Thyroid gland (tissue), 4 donors: ENCODE results near the gene HMCN2. TPM values are rescaled to one million over a fixed set of nuclear protein-coding genes. Genes with fewer than 3 reads are reported as not detected.

Experiments
- DNase-seq, 2 donors: peaks; one replicate each; pipeline ENCODE4 v3.0.0-alpha.2; 2019
- H3K27ac ChIP-seq, 3 donors: fragments of 200-600 bp; sonication (generic); 1 replicate in 2 of 3; 2 replicates in 1 of 3; pipeline ENCODE4 v1.5.1; 2016 to 2019; ENCODE audit warnings: mild to moderate bottlenecking in 1 of 3, moderate library complexity in 1 of 3
- H3K27me3 ChIP-seq: fragments of 200-600 bp; sonication (generic); one replicate; pipeline ENCODE4 v1.5.1; 2019
- H3K36me3 ChIP-seq, 2 donors: fragments of 200-600 bp; sonication (generic); one replicate each; pipeline ENCODE4 v1.5.1; 2016 to 2019
- H3K4me1 ChIP-seq, 2 donors: fragments of 200-600 bp; sonication (generic); one replicate each; pipeline ENCODE4 v1.5.1; 2017 to 2019
- H3K4me3 ChIP-seq, 3 donors: fragments of 200-600 bp; sonication (generic); replicated peaks in 1 of 3; 1 replicate in 2 of 3; 2 replicates in 1 of 3; pipeline ENCODE4 v1.5.1; 2016; ENCODE audit warnings: mild to moderate bottlenecking in 1 of 3
- H3K9me3 ChIP-seq: fragments of 200-600 bp; sonication (generic); one replicate; pipeline ENCODE4 v1.5.1; 2017
- POLR2A ChIP-seq, 2 donors: fragments of 450-650 bp; IDR thresholded peaks; one replicate each; pipeline ENCODE4 v1.6.1; 2017; ENCODE audit warnings: antibody characterized with exemption in 2 of 2, mild to moderate bottlenecking in 2 of 2, moderate library complexity in 1 of 2
- WGBS, 2 donors: methylation state at CpG; one replicate each; pipeline ENCODE4 v1.1.5; 2017; 5-methylcytosine and 5-hydroxymethylcytosine counted together
- intact Hi-C: fragments of 100-400 bp; cut with DNase I; formaldehyde crosslinking; loops from one replicate; pipeline ENCODE4 v1.15.1; 2023
- total RNA-seq, 4 donors: library from RNA; depleted of rRNA; stranded (reverse); fragments of >200 nt; gene quantifications; one replicate each; pipeline ENCODE4 v1.2.3, GENCODE V29; 2016
- TF ChIP-seq, protein P1 (sequence below), 6 experiments: fragments of 200-600 bp in 3 of 6; fragments of 450-650 bp in 3 of 6; sonication (generic) in 3 of 6; IDR thresholded peaks; one replicate each; pipeline ENCODE4 v1.5.1; 2016 to 2019; ENCODE audit warnings: antibody characterized with exemption in 6 of 6, mild to moderate bottlenecking in 2 of 6, inconsistent platforms in 1 of 6, moderate library complexity in 1 of 6

The HMCN2 gene
- total RNA-seq, 4 donors from 2014 or later = 1.7 to 5.5 (median 3.5) TPM

DNA sequence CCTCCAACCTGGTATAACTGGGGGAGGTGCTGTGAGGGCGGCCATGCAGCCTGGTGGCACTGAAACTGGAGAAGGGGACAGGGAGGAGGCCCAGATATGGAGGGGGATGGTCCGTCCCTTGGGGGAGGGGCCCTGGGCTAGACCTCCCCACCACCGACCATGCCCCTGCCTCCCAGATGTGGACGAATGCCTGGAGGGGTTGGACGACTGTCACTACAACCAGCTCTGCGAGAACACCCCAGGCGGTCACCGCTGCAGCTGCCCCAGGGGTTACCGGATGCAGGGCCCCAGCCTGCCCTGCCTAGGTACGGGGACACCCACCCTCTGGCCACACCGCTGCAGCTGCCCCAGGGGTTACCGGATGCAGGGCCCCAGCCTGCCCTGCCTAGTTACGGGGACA is 163.8 kb downstream of the HMCN2 start:
- TF ChIP-seq POLR2A (IDR thresholded peaks at IDR 0.05) = no peak
- TF ChIP-seq, protein P1, sequence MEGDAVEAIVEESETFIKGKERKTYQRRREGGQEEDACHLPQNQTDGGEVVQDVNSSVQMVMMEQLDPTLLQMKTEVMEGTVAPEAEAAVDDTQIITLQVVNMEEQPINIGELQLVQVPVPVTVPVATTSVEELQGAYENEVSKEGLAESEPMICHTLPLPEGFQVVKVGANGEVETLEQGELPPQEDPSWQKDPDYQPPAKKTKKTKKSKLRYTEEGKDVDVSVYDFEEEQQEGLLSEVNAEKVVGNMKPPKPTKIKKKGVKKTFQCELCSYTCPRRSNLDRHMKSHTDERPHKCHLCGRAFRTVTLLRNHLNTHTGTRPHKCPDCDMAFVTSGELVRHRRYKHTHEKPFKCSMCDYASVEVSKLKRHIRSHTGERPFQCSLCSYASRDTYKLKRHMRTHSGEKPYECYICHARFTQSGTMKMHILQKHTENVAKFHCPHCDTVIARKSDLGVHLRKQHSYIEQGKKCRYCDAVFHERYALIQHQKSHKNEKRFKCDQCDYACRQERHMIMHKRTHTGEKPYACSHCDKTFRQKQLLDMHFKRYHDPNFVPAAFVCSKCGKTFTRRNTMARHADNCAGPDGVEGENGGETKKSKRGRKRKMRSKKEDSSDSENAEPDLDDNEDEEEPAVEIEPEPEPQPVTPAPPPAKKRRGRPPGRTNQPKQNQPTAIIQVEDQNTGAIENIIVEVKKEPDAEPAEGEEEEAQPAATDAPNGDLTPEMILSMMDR (IDR thresholded peaks at IDR 0.05) = no peak
- H3K36me3 ChIP-seq = no peaks in the 10 kb centered on the region
- H3K9me3 ChIP-seq = no peaks in the 10 kb centered on the region
- DNase-seq = no peak
- intact Hi-C loops = no loop called here
- H3K4me3 ChIP-seq = no peak overlapping the region
- H3K4me1 ChIP-seq = peaks cover 0 to 10% of the 10 kb centered on the region in 2 donors
- WGBS, 2 donors = 70 to 92% methylated on average over 2 to 12 of the region's 13 CpGs
- no peak overlapping the region for H3K27ac ChIP-seq
- H3K27me3 ChIP-seq = no peaks in the 10 kb centered on the region

DNA sequence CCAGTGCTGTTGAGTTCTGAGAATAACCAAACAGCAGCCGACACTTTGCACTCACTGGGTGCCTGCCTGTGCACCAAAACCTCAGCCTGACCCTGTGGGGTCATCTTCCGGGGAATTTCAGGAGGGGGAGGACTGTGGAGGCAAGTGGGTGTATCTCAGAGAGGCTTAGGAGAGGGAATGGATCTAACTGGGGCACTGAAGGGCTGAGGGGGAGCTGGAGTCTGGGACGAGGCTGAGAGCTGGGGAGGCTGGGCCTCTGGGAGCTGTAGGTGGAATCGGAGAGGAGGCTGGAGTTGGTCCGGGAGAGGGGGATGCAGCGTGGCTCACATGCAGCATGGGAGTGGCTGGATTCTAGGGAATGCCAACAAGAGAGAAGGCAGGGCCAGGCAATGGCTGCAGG is 164.3 kb downstream of the HMCN2 start:
- intact Hi-C loops = no loop called here
- no peak overlapping the region for H3K4me3 ChIP-seq
- TF ChIP-seq, protein P1 (IDR thresholded peaks at IDR 0.05) = no peak
- no peak for TF ChIP-seq POLR2A (IDR thresholded peaks at IDR 0.05)
- no peaks in the 10 kb centered on the region for H3K9me3 ChIP-seq
- no peak overlapping the region for H3K27ac ChIP-seq
- WGBS, 2 donors = 87 to 95% methylated on average over 6 of the region's 6 CpGs
- no peaks in the 10 kb centered on the region for H3K36me3 ChIP-seq
- no peak for DNase-seq
- H3K4me1 ChIP-seq = peaks cover 0 to 10% of the 10 kb centered on the region in 2 donors
- no peaks in the 10 kb centered on the region for H3K27me3 ChIP-seq

DNA sequence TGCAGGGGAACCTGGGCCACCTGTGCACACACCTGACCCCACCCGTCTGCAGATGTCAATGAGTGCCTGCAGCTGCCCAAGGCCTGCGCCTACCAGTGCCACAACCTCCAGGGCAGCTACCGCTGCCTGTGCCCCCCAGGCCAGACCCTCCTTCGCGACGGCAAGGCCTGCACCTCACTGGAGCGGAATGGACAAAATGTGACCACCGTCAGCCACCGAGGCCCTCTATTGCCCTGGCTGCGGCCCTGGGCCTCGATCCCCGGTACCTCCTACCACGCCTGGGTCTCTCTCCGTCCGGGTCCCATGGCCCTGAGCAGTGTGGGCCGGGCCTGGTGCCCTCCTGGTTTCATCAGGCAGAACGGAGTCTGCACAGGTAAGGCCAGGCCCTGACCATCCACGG is 164.7 kb downstream of the HMCN2 start:
- DNase-seq = no peak
- Histone ChIP-seq H3K27ac (no peak overlapping the region), H3K4me1 (peaks cover 0 to 10% of the 10 kb centered on the region in 2 donors), H3K27me3 (no peaks in the 10 kb centered on the region), H3K36me3 (no peaks in the 10 kb centered on the region), H3K9me3 (no peaks in the 10 kb centered on the region), H3K4me3 (no peak overlapping the region)
- 95 to 98% methylated on average over 8 to 17 of the region's 18 CpGs for WGBS, 2 donors
- intact Hi-C loops = no loop called here
- TF ChIP-seq POLR2A (IDR thresholded peaks at IDR 0.05) = no peak
- TF ChIP-seq, protein P1 (IDR thresholded peaks at IDR 0.05) = no peak

DNA sequence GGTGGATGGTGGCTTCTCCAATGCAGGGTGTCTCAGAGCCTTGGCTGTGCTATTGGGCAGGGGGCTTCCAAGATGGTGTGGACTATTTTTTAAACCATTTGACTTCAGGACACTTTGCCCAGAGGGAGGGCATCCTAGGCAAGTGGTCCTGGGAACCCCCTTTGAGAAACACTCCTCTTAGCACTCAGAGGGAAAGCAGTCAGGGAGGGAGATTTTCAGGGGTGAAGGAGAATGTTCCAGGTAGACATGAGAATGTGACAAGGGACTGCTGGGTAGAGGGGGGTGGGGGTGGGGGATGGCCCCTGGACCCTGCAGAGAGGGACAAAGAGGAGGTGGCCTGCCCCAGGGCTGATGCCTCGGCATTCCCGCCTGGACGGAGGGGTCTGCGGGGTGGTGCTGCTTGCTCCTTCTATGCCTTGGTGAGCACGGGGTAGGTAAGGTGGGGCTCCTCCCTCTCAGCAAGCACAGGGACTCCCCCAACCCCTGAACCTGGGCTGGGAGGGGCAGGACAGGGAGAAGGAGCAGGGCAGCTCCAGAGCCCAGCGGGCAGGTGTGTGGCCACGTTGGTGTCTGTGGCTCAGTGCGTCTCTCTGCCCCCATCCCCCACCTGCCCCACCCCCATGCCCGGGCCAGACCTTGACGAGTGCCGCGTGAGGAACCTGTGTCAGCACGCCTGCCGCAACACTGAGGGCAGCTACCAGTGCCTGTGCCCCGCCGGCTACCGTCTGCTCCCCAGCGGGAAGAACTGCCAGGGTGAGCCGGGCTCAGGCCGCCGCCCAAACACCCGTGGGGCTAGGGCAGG is 165.4 kb downstream of the HMCN2 start:
- Histone ChIP-seq H3K9me3 (no peaks in the 10 kb centered on the region), H3K4me1 (peaks cover 0 to 10% of the 10 kb centered on the region in 2 donors), H3K27ac (no peak overlapping the region), H3K36me3 (no peaks in the 10 kb centered on the region), H3K27me3 (no peaks in the 10 kb centered on the region), H3K4me3 (no peak overlapping the region)
- TF ChIP-seq, protein P1 (IDR thresholded peaks at IDR 0.05) = no peak
- TF ChIP-seq POLR2A (IDR thresholded peaks at IDR 0.05) = no peak
- 90 to 94% methylated on average over 2 to 14 of the region's 22 CpGs for WGBS, 2 donors
- intact Hi-C loops = no loop called here
- no peak for DNase-seq

DNA sequence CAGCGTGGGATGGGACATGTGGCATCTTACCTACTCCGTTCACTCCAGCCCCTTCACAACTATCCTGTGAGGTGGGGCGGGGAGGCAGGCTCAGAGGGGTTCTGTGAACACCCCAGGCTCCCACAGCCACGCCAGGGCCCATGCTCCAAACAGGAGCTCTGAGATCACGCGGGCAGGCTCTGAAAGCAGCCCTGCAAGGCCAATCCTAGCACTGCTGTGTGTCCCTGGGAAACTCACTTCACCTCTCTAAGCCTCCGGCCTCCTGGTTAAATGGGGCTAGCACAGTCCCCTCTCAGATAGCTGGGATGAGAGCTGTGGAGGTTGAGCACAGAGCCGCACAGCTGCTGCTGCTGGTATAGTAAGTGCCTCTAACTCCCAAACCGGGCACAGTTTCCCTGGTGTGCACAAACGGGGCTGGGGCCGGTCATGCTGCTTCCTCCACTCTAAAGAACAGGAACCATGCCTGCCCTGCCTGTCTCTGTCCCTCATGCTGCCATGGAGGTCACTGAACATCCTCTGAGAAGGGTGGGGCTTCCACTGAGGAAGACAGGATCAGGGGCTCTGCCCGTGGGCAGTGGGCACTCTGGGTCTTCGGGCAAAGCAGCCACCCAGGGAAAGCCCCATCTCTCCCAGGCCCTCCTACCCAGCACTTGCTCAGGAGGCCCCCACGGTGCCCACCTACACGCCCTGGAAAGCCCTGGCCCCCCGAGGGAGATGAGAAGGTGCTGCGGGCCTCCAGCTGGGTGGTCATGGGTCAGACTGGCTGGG is 166.2 kb downstream of the HMCN2 start:
- Histone ChIP-seq H3K4me1 (peaks cover 0 to 10% of the 10 kb centered on the region in 2 donors), H3K27ac (no peak overlapping the region), H3K36me3 (no peaks in the 10 kb centered on the region), H3K9me3 (no peaks in the 10 kb centered on the region), H3K27me3 (no peaks in the 10 kb centered on the region), H3K4me3 (no peak overlapping the region)
- 81 to 84% methylated on average over 6 to 14 of the region's 17 CpGs for WGBS, 2 donors
- DNase-seq = no peak
- no peak for TF ChIP-seq POLR2A (IDR thresholded peaks at IDR 0.05)
- TF ChIP-seq, protein P1 (IDR thresholded peaks at IDR 0.05) = no peak
- intact Hi-C loops = no loop called here
